PFSK-1 (cell line): ENCODE data around the gene DECR2.

Experiments
- FOXP2 ChIP-seq: optimal IDR thresholded peaks from 2 replicates; pipeline ENCODE3; 2011; ENCODE audit warnings: borderline replicate concordance, control low read depth, inconsistent platforms; ENCODE audit not compliant: insufficient read depth; ENCODE audit errors: extremely low read length, extremely low read depth
- POLR2AphosphoS5 ChIP-seq: IDR thresholded peaks from 2 replicates; pipeline ENCODE4 v1.6.1; 2012; ENCODE audit warnings: low read depth, mild to moderate bottlenecking, control low read depth, low read length, moderate library complexity
- REST ChIP-seq, 2 experiments: IDR thresholded peaks; 2 replicates each; pipeline versions ENCODE4 v1.6.1 to v1.8.0; 2011 to 2012; ENCODE audit warnings: low read depth in 2 of 2, low read length in 2 of 2, control low read depth in 1 of 2, inconsistent platforms in 1 of 2, mild to moderate bottlenecking in 1 of 2, moderate library complexity in 1 of 2; ENCODE audit not compliant: insufficient read depth in 1 of 2
- SIN3A ChIP-seq: IDR thresholded peaks from 2 replicates; pipeline ENCODE4 v1.6.1; 2012; ENCODE audit warnings: mild to moderate bottlenecking, low read length, moderate library complexity, borderline replicate concordance; ENCODE audit not compliant: insufficient read depth
- TAF1 ChIP-seq: IDR thresholded peaks from 2 replicates; pipeline ENCODE4 v1.6.1; 2012; ENCODE audit warnings: low read length, control low read depth, borderline replicate concordance; ENCODE audit not compliant: insufficient read depth

DECR2 gene

GRCh38 chr16:354971-355461 is 46.7 kb upstream of the DECR2 start:
- TF ChIP-seq SIN3A, result no peak
- TF ChIP-seq POLR2AphosphoS5, result no peak
- TF ChIP-seq REST (IDR thresholded peaks at IDR 0.05; ENCODE audit: insufficient read depth in 1 of 2, low read depth in 2 of 2, low read length in 2 of 2), result no peak
- TF ChIP-seq TAF1, result no peak
- TF ChIP-seq FOXP2, result no peak

- TF ChIP-seq SIN3A (no peak), FOXP2 (no peak), TAF1 (no peak), REST (IDR thresholded peaks at IDR 0.05; ENCODE audit: insufficient read depth in 1 of 2, low read depth in 2 of 2, low read length in 2 of 2) (no peak), POLR2AphosphoS5 (no peak)
Measured at GRCh38 chr16:356741-357140, 44.9 kb upstream of the DECR2 start.

- TF ChIP-seq POLR2AphosphoS5, result no peak
- TF ChIP-seq TAF1, result no peak
- no peak for TF ChIP-seq FOXP2
- no peak for TF ChIP-seq REST (IDR thresholded peaks at IDR 0.05; ENCODE audit: insufficient read depth in 1 of 2, low read depth in 2 of 2, low read length in 2 of 2)
- no peak for TF ChIP-seq SIN3A
Measured at GRCh38 chr16:359067-359763, 42.5 kb upstream of the DECR2 start.

GRCh38 chr16:359871-360697 is 41.6 kb upstream of the DECR2 start:
- TF ChIP-seq TAF1 (no peak), FOXP2 (no peak), REST (IDR thresholded peaks at IDR 0.05; ENCODE audit: insufficient read depth in 1 of 2, low read depth in 2 of 2, low read length in 2 of 2) (no peak), POLR2AphosphoS5 (no peak), SIN3A (no peak)
